CD14-positive monocyte (primary cell): ENCODE data around the gene VMAC. TPM values are rescaled to one million over a fixed set of nuclear protein-coding genes. Genes with fewer than 3 reads are reported as not detected.
"Not testable (repeated sequence)": the region's sequence is repeated elsewhere in the genome, so short reads cannot be mapped to it uniquely, and the experiment has no call there.

Experiments
- DNase-seq, 3 donors: peaks; one replicate each; pipeline ENCODE4 v3.0.0-alpha.2; 2011 to 2022
- H2AFZ ChIP-seq: 2 replicates; pipeline ENCODE4 v1.6.0; 2012; ENCODE audit warnings: mild to moderate bottlenecking, low read depth, low read length, inconsistent platforms; ENCODE audit not compliant: insufficient read depth, poor library complexity, severe bottlenecking
- H3K27ac ChIP-seq, 2 donors: 1 replicate in 1 of 2; 2 replicates in 1 of 2; pipeline ENCODE4 v1.5.1; 2012 to 2013; ENCODE audit warnings: low read length in 2 of 2, control low read depth in 1 of 2, inconsistent platforms in 1 of 2, low read depth in 1 of 2, mild to moderate bottlenecking in 1 of 2
- H3K27me3 ChIP-seq, 2 donors: one replicate each; pipeline versions ENCODE4 v1.6.0 to v1.6.1; 2011 to 2013; ENCODE audit warnings: low read length in 2 of 2; ENCODE audit not compliant: control insufficient read depth in 2 of 2, insufficient read depth in 2 of 2
- H3K36me3 ChIP-seq, 2 donors: replicated peaks in 1 of 2; 1 replicate in 1 of 2; 2 replicates in 1 of 2; pipeline versions ENCODE4 v1.5.1 to v1.6.1; 2012 to 2013; ENCODE audit warnings: low read length in 2 of 2, control low read depth in 1 of 2, inconsistent platforms in 1 of 2, mild to moderate bottlenecking in 1 of 2; ENCODE audit not compliant: insufficient read depth in 2 of 2, control insufficient read depth in 1 of 2
- H3K4me1 ChIP-seq, 2 donors: 1 replicate in 1 of 2; 2 replicates in 1 of 2; pipeline versions ENCODE4 v1.5.1 to v1.6.1; 2012 to 2013; ENCODE audit warnings: low read length in 2 of 2, control low read depth in 1 of 2, inconsistent platforms in 1 of 2, mild to moderate bottlenecking in 1 of 2, moderate library complexity in 1 of 2; ENCODE audit not compliant: insufficient read depth in 2 of 2, control insufficient read depth in 1 of 2
- H3K4me2 ChIP-seq: replicated peaks from 2 replicates; pipeline ENCODE3; 2012; ENCODE audit warnings: low read length, moderate library complexity, mild to moderate bottlenecking; ENCODE audit not compliant: poor library complexity, severe bottlenecking; ENCODE audit errors: extremely low read depth
- H3K4me3 ChIP-seq, 3 experiments: fragments of 200-600 bp in 1 of 3; sonication (generic) in 1 of 3; replicated peaks in 1 of 3; 1 replicate in 2 of 3; 2 replicates in 1 of 3; pipeline ENCODE4 v1.5.1; 2011 to 2013; ENCODE audit warnings: low read length in 3 of 3, mild to moderate bottlenecking in 3 of 3, control low read depth in 2 of 3, low read depth in 2 of 3, inconsistent platforms in 1 of 3, moderate library complexity in 1 of 3
- H3K79me2 ChIP-seq: 2 replicates; pipeline ENCODE4 v1.6.0; 2012; ENCODE audit warnings: mild to moderate bottlenecking, control low read depth, inconsistent platforms, low read length, moderate library complexity; ENCODE audit not compliant: insufficient read depth
- H3K9ac ChIP-seq: 2 replicates; pipeline ENCODE4 v1.6.0; 2017; ENCODE audit warnings: low read length, mild to moderate bottlenecking; ENCODE audit not compliant: insufficient read depth, poor library complexity, severe bottlenecking
- H3K9me3 ChIP-seq, 2 donors: replicated peaks in 1 of 2; 1 replicate in 1 of 2; 2 replicates in 1 of 2; pipeline versions ENCODE4 v1.5.1 to v1.6.1; 2012 to 2013; ENCODE audit warnings: low read length in 2 of 2, control low read depth in 1 of 2; ENCODE audit not compliant: control insufficient read depth in 1 of 2, insufficient read depth in 1 of 2
- H4K20me1 ChIP-seq: 2 replicates; pipeline ENCODE4 v1.6.0; 2012; ENCODE audit warnings: mild to moderate bottlenecking, low read length, control low read depth, moderate library complexity; ENCODE audit not compliant: insufficient read depth
- H3K27ac Mint-ChIP-seq, 7 donors: one replicate each; pipeline ENCODE4 v1.8.0; 2020; ENCODE audit warnings: mild to moderate bottlenecking in 7 of 7, mixed read lengths in 7 of 7, moderate library complexity in 6 of 7, inconsistent platforms in 2 of 7
- H3K27me3 Mint-ChIP-seq, 3 donors: one replicate each; pipeline ENCODE4 v1.8.0; 2021 to 2022; ENCODE audit warnings: low read depth in 3 of 3, mild to moderate bottlenecking in 3 of 3, mixed read lengths in 3 of 3, moderate library complexity in 3 of 3, inconsistent platforms in 1 of 3
- H3K36me3 Mint-ChIP-seq, 2 donors: one replicate each; pipeline ENCODE4 v1.8.0; 2020; ENCODE audit warnings: mixed read lengths in 2 of 2, inconsistent platforms in 1 of 2, mild to moderate bottlenecking in 1 of 2
- H3K4me1 Mint-ChIP-seq: one replicate; pipeline ENCODE4 v1.8.0; 2020; ENCODE audit warnings: mild to moderate bottlenecking, mixed read lengths
- H3K4me3 Mint-ChIP-seq, 2 donors: one replicate each; pipeline ENCODE4 v1.8.0; 2020; ENCODE audit warnings: mild to moderate bottlenecking in 2 of 2, mixed read lengths in 2 of 2, moderate library complexity in 1 of 2
- H3K9me3 Mint-ChIP-seq, 7 donors: one replicate each; pipeline ENCODE4 v1.8.0; 2020 to 2022; ENCODE audit warnings: mixed read lengths in 7 of 7, mild to moderate bottlenecking in 6 of 7, moderate library complexity in 6 of 7, inconsistent platforms in 2 of 7
- WGBS: methylation state at CpG from one replicate; pipeline ENCODE4 v1.1.5; 2013; ENCODE audit warnings: missing lambda C conversion rate; ENCODE audit not compliant: insufficient coverage; 5-methylcytosine and 5-hydroxymethylcytosine counted together
- intact Hi-C, 2 donors: fragments of 100-400 bp; cut with micrococcal nuclease; formaldehyde crosslinking; loops; one replicate each; pipeline versions ENCODE4 v1.15.0 to v1.15.1; 2023
- polyA plus RNA-seq, 3 donors: library from polyadenylated mRNA; depleted of rRNA in 1 of 3; unstranded in 2 of 3; stranded (reverse) in 1 of 3; fragments of 300-500 nt in 2 of 3; fragments of >200 nt in 1 of 3; fragmentation: Illumina TruSeq in 2 of 3; gene quantifications; 1 replicate in 2 of 3; 2 replicates in 1 of 3; pipeline ENCODE4 v1.2.3, GENCODE V29; 2012 to 2021
- TF ChIP-seq, protein P1 (sequence below): fragments of 200-600 bp; IDR thresholded peaks from one replicate; pipeline ENCODE4 v1.8.0; 2022; ENCODE audit warnings: antibody characterized with exemption, mild to moderate bottlenecking

VMAC gene
- polyA plus RNA-seq, 3 donors = 3.1 to 13.0 (median 4.3) TPM

DNA sequence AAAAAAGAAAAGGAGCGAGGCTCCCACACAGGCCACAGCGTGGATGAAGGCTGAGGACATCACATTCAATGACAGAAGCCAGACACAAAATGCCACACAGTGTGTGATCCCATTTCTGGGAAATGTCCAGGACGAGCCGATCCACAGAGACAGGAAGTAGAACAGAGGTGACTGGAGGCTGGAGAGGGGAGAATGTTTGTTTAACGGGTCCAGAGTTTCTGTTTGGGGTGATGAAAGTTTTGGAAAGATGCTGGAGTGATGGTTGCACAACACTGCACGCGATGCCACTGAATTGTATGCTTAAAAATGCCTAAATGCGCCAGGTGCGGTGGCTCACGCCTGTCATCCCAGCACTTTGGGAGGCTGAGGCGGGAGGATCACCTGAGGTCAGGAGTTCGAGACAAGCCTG lies 33.7 kb upstream of the VMAC start:
- intact Hi-C loops = no loop called here
- Mint-ChIP-seq H3K36me3 (no peaks in the 10 kb centered on the region), H3K27me3 (peaks cover under 1 to 6% (median 3%) of the 10 kb centered on the region in 3 donors), H3K27ac (no peak overlapping the region), H3K4me1 (no peaks in the 10 kb centered on the region), H3K9me3 (peaks cover 0 to 5% (median 0%) of the 10 kb centered on the region in 7 donors), H3K4me3 (no peak overlapping the region)
- no peak overlapping the region for H3K9ac ChIP-seq
- TF ChIP-seq, protein P1, sequence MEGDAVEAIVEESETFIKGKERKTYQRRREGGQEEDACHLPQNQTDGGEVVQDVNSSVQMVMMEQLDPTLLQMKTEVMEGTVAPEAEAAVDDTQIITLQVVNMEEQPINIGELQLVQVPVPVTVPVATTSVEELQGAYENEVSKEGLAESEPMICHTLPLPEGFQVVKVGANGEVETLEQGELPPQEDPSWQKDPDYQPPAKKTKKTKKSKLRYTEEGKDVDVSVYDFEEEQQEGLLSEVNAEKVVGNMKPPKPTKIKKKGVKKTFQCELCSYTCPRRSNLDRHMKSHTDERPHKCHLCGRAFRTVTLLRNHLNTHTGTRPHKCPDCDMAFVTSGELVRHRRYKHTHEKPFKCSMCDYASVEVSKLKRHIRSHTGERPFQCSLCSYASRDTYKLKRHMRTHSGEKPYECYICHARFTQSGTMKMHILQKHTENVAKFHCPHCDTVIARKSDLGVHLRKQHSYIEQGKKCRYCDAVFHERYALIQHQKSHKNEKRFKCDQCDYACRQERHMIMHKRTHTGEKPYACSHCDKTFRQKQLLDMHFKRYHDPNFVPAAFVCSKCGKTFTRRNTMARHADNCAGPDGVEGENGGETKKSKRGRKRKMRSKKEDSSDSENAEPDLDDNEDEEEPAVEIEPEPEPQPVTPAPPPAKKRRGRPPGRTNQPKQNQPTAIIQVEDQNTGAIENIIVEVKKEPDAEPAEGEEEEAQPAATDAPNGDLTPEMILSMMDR = no peak
- no peak overlapping the region for H3K4me3 ChIP-seq
- no peak overlapping the region for H3K27ac ChIP-seq
- H3K36me3 ChIP-seq = no peaks in the 10 kb centered on the region
- no peaks in the 10 kb centered on the region for H3K4me1 ChIP-seq
- no peaks in the 10 kb centered on the region for H4K20me1 ChIP-seq
- H3K79me2 ChIP-seq = no peaks in the 10 kb centered on the region
- 88% methylated on average over 9 of the region's 12 CpGs for WGBS
- no peak overlapping the region for H2AFZ ChIP-seq
- DNase-seq = no peak
- no peak overlapping the region for H3K4me2 ChIP-seq
- H3K27me3 ChIP-seq = no peaks in the 10 kb centered on the region
- H3K9me3 ChIP-seq = no peaks in the 10 kb centered on the region

DNA sequence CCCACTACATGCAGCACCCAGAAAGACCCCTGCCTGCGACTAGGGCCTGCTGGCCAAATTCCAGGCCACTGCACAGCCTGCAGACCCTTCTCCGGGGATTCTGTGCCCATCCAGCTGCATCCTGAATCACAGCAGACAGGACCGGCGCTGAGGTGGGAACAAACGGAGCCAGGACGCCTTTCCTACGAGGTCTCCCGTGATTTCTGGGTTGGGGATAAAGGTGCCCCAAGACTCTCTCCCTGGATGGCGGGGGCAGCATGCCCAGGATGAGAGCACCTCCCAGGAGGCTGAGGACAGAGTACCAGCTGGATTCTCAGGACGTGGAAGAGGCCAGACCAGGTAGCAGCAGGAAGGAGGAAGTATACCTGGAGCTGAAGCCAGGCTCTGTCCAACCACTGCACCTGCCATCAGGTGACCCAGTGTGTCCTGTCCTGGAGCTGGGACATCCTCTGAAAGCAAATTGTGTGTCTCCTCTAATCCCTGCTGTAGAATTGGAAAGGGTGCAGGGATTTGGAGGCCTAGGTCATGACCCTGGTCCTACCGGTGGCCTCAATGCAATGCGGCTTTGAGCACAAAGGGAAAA lies 31.0 kb upstream of the VMAC start:
- Histone ChIP-seq H3K27ac (no peak overlapping the region), H3K4me3 (no peak overlapping the region), H2AFZ (no peak overlapping the region), H3K9me3 (no peaks in the 10 kb centered on the region), H3K4me1 (no peaks in the 10 kb centered on the region), H3K4me2 (no peak overlapping the region), H3K27me3 (no peaks in the 10 kb centered on the region), H3K9ac (no peak overlapping the region), H3K36me3 (no peaks in the 10 kb centered on the region), H3K79me2 (no peaks in the 10 kb centered on the region), H4K20me1 (no peaks in the 10 kb centered on the region)
- 96% methylated on average over 6 of the region's 12 CpGs for WGBS
- DNase-seq = no peak
- no peak overlapping the region for H3K4me3 Mint-ChIP-seq
- TF ChIP-seq, protein P1 = no peak
- H3K4me1 Mint-ChIP-seq = no peaks in the 10 kb centered on the region
- no peaks in the 10 kb centered on the region for H3K36me3 Mint-ChIP-seq
- peak overlapping the region in 1 of 7 donors; percentile 17 for H3K27ac Mint-ChIP-seq
- H3K9me3 Mint-ChIP-seq = peaks cover 0 to 5% (median 0%) of the 10 kb centered on the region in 7 donors
- intact Hi-C loops = no loop called here
- peaks cover 2 to 10% (median 8%) of the 10 kb centered on the region in 3 donors for H3K27me3 Mint-ChIP-seq

DNA sequence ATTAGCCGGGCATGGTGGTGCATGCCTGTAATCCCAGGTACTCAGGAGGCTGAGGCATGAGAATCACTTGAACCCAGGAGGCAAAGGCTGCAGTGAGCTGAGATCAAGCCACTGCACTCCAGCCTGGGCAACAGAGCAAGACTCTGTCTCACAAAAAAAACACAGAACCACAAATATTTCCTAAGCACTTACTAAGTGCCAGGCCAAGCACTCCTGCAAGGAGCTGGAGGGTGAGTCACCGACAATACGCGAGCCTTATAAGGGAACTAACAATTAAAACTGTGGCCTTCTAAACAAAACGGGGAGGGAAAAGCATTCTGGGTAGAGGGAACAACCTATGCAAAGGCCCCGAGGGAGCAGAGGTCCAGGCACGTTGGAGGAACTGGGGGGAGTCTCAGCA lies 30.2 kb upstream of the VMAC start:
- H3K9me3 ChIP-seq, H3K9ac ChIP-seq, H2AFZ ChIP-seq, H4K20me1 ChIP-seq, H3K4me3 ChIP-seq, H3K79me2 ChIP-seq, H3K4me1 Mint-ChIP-seq, H3K9me3 Mint-ChIP-seq, H3K27ac ChIP-seq, intact Hi-C loops, H3K27me3 ChIP-seq, H3K36me3 Mint-ChIP-seq, H3K4me1 ChIP-seq, H3K36me3 ChIP-seq, H3K4me3 Mint-ChIP-seq, H3K27ac Mint-ChIP-seq, H3K4me2 ChIP-seq: not testable (repeated sequence)
- DNase-seq = peak in 2 of 3 donors; percentile 15 to 31
- WGBS = 65% methylated on average over 2 of the region's 7 CpGs
- H3K27me3 Mint-ChIP-seq = peaks cover 8 to 15% (median 11%) of the 10 kb centered on the region in 3 donors
